HG03354 (cell line): ENCODE data around the gene CCNQ.

Experiments
- ATAC-seq: cut with Tn5 transposase; IDR thresholded peaks from one replicate; pipeline ENCODE4 v1.9.1; 2021; ENCODE audit warnings: mild to moderate bottlenecking; ENCODE audit not compliant: unreplicated experiment, poor library complexity, severe bottlenecking

CCNQ gene

DNA sequence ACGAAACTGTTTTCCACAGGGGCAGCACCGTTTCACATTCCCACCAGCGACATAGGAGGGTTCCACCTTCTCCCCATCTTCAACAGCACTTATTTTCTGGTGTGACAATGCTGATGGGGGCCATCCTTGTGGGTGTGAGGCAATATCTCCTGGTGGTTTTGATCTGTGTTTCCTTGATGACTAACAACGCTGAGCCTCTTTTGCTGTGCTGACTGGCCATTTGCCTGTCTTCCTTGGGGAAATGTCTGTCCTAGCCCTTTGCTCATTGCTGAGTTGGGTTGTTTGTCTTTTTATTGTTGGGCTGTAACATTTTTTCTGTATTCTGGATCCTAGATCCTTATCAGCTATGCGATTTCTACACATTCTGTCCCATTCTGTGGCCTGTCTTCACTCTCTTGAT is 47.8 kb downstream of the CCNQ start:
- ATAC-seq: no peak

DNA sequence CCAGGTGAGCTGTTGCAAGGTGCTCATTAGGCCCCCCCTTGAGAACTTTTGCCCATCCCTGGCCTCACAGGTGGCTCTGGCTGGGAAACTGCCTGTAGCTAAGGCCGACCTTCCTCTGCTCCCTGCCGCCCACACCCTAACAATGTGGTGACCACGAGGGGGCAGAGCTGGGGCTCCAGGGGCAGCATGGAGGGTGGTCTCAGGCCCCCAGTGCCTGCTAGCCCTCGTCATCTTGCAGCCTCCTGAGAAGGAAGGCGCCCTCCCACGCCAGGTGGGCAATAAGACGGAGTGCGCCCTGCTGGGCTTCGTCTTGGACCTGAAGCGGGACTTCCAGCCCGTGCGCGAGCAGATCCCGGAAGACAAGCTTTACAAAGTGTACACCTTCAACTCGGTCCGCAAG is 49.1 kb downstream of the CCNQ start:
- ATAC-seq: no peak

DNA sequence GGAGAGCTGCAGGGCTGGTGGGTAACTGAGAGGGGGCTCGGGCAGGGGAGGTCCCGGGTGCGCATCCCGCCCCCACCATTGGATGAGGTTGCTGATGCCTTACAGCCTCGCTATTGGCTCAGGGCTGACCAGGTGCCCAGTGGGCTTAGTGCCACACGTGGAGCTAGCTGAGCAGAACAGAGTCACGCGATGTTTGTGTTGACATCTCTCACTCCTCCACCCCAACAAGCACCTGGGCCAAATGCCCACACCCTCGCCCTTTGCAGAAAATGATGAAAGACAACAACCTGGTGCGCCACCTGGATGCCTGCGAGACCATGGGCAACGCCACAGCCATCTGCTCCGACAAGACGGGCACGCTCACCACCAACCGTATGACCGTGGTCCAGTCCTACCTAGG is 49.7 kb downstream of the CCNQ start:
- ATAC-seq: no peak

DNA sequence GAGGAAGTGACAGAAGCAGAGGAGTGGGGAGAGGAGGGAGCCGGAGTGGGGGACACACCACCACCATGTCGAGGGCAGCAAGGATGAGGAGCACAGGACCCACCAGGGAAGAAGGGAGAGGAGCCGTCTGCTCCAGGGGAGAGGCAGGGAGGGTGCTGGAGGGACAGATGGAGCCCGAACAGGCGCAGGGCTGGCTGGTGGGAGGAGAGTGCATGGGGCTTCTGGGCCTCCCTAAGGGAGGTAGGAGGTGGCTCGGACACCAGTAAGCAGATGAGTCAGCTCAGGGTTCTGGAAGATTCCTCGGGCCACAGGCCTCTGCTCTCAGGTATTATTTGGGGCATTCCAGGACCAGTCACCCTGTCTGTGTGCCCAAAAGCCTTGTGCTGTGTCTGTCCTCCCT is 51.7 kb downstream of the CCNQ start:
- ATAC-seq: no peak

DNA sequence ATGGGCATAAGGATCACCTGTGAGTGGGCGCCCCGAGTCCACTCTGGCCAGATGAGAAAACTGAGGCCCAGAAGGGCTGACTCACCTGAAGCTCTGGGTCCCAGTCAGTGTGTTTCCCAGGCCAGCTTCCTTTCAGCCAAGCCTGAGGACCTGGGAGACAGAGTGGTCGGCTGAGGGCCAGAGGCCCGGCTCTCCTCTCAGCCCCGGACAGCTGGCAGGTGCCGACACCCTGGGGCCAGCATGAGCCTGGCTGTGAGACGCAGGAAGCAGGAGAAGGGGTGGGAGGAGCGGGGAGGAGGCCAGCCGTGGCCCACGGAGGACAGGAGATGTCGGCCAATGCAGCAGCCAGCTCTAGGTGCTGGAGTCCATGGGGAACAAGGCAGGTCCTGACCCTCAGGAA is 52.6 kb downstream of the CCNQ start:
- no peak for ATAC-seq

DNA sequence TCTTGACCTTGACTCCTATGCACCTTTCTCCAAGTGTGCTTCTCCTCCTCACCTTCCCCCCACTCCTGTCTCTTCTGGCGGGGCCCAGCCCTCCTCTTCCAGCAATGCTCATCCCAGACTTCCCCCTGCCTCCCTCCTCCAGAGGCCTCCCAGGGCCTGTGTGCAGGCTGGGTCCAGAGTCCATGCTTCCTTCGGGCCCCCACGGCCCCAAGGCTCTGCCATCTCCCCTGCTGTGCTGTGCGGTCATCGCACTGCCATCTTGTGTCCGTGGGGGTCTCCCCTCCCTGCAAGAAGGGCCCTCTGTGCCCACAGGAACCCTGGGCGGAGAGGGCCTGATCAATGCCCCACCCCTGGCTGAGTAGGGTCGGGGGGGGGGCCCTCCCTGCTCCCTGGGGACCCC is 54.2 kb downstream of the CCNQ start:
- ATAC-seq: no peak

DNA sequence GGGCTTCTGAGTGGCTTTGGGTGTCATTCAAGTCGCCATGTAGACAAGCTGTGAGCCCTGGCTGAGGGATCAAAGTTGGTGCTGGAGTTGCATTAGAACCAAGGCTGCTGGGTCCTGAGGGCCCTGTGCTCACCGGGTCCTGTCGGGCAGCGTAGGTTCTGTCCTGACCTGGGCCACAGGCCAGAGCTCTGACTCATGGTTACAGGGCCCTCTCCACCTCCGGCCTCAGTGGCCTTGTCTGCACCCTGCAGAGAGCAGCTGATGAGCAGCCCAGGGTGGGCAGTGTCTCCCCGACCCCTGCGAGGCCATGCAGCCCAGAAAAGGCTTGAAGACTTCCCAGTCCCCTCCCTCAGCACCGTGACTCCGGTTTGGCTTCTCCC is 59.0 kb downstream of the CCNQ start:
- ATAC-seq: no peak

DNA sequence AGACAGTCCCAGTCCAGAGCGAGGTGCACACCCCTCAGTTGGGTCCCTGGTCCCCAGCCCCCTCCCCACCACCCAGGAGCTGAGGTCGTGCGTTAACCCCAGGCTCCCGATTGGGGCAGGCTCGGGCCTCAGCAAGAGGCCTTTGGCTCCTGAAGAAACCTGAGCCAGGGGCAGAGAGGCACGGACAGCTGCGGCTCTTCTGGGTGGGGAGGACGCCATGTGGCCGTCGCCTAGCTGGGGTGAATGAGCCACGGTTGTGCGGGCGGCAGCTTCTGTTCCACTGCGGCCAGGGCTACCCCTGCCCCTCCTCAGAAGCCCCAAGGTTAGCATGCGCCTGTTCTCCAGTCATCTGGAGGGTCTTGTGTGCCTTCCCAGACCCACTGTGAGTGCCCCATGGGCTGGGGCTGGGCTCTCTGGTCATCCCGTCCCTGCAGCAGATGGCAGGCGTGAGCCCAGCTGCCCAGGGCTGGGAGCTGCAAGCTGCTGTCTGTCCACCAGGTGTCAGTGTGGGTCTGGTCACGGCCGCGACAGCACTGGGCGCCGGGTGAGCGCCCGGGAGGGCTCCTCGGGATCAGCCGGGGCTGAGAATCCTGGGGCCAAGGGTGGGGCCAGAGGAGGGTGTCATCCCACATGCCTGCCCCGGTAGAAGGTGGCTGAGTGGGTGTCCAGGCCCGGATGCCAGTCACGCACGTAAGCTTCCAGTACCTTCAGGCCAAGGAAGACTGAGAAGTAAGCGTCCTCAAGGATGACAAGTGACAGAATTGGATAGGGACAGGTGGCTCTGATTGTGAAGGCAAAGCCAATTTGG is 59.6 kb downstream of the CCNQ start:
- peak; percentile 73 for ATAC-seq

DNA sequence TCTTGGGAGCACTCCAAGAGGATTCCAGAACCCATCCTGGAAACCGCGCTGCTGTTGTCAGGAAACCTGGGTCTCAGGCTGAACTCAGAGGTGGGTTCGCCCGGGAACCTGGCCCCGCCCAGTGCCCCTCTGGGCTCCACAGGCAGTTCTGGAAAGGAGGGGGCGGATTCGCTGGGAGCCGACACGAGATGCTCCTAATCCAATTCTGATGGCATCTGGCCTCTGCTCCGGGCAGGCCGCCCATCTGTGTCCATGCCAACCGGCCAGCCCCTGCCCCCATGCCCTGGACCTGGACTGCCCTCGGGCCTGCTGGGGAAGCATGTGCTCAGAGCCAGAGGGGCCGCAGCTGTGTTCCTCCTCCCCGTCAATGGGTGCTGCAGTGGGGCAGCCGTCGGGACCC is 60.5 kb downstream of the CCNQ start:
- no peak for ATAC-seq
